Bronchial epithelial cell (primary cell): ENCODE results near the gene COA7. TPM values are rescaled to one million over a fixed set of nuclear protein-coding genes. Genes with fewer than 3 reads are reported as not detected.

Source experiments
- DNase-seq: peaks from one replicate; pipeline ENCODE4 v3.0.0-alpha.2; 2010; ENCODE audit warnings: low read depth
- FAIRE-seq: peaks from 2 replicates; lab custom pipeline; 2011; peaks lifted over from hg19 to GRCh38; lab: Jason Lieb, UNC
- H3K27me3 ChIP-seq: 2 replicates; pipeline ENCODE4 v1.5.1; 2011; ENCODE audit warnings: low read length; ENCODE audit not compliant: control insufficient read depth, insufficient read depth
- H3K36me3 ChIP-seq: 2 replicates; pipeline ENCODE4 v1.5.1; 2011; ENCODE audit warnings: low read length; ENCODE audit not compliant: control insufficient read depth, insufficient read depth
- H3K4me3 ChIP-seq: 2 replicates; pipeline ENCODE4 v1.5.1; 2011; ENCODE audit warnings: mild to moderate bottlenecking, low read depth, low read length, control low read depth
- total RNA-seq: library from RNA; depleted of rRNA; stranded (reverse); fragments of >200 nt; gene quantifications from 2 replicates; pipeline ENCODE4 v1.2.1, GENCODE V29; 2014
- TF ChIP-seq, protein P1 (sequence below): IDR thresholded peaks from 2 replicates; pipeline ENCODE4 v1.5.1; 2011; ENCODE audit warnings: mild to moderate bottlenecking, moderate library complexity, low read length, control low read depth, inconsistent platforms; ENCODE audit not compliant: insufficient read depth, severe bottlenecking

COA7 gene
- total RNA-seq, 1 donor from 2014 or later, result 15.5 TPM

DNA sequence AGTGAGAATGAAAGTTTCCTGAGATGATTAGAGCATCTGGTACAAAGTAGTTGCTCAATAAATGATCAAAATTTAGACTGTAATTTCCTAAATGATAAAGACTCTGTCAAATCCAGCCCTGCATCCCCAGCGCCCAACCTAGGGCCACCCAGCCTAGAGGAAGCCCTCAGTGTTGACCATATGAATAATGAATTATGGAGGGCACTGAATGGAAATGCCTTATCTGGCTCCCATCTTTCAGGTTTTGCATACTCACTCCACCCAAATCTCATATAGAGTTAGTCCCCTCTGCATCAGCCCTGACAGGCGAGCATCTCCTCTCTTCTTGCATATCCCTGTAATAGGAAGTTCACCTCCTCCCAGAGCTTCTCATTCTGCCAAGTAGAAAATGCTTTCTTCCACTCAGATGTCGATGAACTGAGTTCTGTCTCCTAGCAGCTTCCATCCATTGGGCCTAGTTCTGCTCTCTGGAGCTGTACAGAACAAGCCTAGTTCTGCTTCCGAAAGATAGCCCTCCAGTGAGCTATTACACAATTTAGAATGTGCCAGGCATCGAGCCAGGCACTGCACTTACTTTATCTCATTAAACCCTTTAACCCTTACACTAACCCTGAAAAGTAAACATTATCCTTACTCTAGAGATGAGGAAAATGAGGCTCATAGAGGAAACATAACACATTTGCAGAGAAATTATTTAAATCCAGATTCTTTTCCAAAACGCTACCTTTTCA lies 20.9 kb downstream of the COA7 start:
- TF ChIP-seq, protein P1, sequence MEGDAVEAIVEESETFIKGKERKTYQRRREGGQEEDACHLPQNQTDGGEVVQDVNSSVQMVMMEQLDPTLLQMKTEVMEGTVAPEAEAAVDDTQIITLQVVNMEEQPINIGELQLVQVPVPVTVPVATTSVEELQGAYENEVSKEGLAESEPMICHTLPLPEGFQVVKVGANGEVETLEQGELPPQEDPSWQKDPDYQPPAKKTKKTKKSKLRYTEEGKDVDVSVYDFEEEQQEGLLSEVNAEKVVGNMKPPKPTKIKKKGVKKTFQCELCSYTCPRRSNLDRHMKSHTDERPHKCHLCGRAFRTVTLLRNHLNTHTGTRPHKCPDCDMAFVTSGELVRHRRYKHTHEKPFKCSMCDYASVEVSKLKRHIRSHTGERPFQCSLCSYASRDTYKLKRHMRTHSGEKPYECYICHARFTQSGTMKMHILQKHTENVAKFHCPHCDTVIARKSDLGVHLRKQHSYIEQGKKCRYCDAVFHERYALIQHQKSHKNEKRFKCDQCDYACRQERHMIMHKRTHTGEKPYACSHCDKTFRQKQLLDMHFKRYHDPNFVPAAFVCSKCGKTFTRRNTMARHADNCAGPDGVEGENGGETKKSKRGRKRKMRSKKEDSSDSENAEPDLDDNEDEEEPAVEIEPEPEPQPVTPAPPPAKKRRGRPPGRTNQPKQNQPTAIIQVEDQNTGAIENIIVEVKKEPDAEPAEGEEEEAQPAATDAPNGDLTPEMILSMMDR, result no peak
- no peaks in the 10 kb centered on the region for H3K36me3 ChIP-seq
- no peak for DNase-seq
- no peaks in the 10 kb centered on the region for H3K27me3 ChIP-seq
- no peak overlapping the region for H3K4me3 ChIP-seq
- FAIRE-seq, result no peak

DNA sequence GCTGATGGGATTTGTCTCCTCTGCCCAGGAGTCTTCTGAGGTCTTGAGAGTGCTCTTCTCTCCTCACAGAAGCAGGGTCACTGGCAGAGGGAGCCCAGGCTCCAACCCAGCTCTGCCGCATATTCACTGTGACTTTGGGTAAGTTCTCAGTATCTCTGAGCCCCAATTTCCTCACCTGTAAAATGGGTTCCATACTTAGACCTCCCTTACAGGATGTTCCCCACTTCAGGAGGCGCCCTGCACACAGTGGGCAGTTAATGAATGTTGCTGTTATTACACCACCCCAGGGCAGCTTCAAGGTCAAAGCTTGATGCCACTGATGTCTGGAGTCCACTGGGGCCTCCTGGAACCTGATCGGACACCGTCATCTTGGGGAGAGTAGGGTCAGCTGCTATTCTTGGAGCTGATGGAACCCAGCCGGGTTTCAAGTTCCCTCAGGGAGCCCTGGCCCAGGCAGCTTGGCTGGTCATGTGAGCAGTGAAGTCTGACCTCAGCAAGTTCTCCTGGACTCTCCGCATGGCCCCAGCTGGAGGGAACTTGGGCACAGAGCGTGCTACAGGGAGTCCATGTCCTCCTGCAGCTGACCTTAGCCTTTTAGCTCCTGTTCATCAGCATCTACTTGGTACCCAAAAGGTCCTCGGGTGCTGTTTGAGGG lies 21.8 kb downstream of the COA7 start:
- no peak for DNase-seq
- peak; percentile 18 for FAIRE-seq
- TF ChIP-seq, protein P1, result no peak
- Histone ChIP-seq H3K27me3 (no peaks in the 10 kb centered on the region), H3K36me3 (no peaks in the 10 kb centered on the region), H3K4me3 (no peak overlapping the region)

GRCh38 chr1:52674497-52675384 lies 23.4 kb downstream of the COA7 start:
- Histone ChIP-seq H3K4me3 (no peak overlapping the region), H3K36me3 (no peaks in the 10 kb centered on the region), H3K27me3 (no peaks in the 10 kb centered on the region)
- TF ChIP-seq, protein P1, result no peak
- peak; percentile 89 for DNase-seq
- peak; percentile 43 for FAIRE-seq

DNA sequence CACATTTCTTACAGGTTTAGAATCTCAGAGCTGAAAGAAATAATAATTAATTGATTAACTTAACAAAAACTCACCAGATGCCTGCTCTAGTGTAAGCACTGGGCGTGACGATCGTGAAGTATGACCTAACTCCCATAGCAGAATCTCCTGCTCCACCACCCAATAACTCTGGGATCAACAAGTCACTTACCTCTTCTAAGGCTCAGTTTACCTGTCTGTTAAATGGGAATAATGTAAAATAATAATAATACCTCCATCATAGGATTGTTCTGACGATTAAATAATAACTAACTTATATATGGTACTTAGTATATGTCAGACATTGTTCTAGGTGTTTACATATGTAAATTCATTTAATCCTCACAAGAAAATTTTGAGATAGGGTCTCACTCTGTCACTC lies 24.6 kb downstream of the COA7 start:
- FAIRE-seq (no peak), DNase-seq (no peak)
- TF ChIP-seq, protein P1, result no peak

GRCh38 chr1:52672946-52673345 lies 25.2 kb downstream of the COA7 start:
- DNase-seq, result peak; percentile 57

More for the DNA sequence above, 24.6 kb downstream of the COA7 start:
- Histone ChIP-seq H3K27me3 (no peaks in the 10 kb centered on the region), H3K4me3 (no peak overlapping the region), H3K36me3 (no peaks in the 10 kb centered on the region)

More at GRCh38 chr1:52672946-52673345, 25.2 kb downstream of the COA7 start:
- Histone ChIP-seq H3K27me3 (no peaks in the 10 kb centered on the region), H3K36me3 (no peaks in the 10 kb centered on the region), H3K4me3 (no peak overlapping the region)
- no peak for FAIRE-seq
- TF ChIP-seq, protein P1, result no peak
